GM15510 (cell line): Measurements from ENCODE around the gene TM9SF2.

Experiments
- POLR2A ChIP-seq: IDR thresholded peaks from 3 replicates; pipeline ENCODE4 v1.6.1; 2011; ENCODE audit warnings: borderline replicate concordance; ENCODE audit not compliant: insufficient read length; ENCODE audit errors: extremely low read depth

Gene TM9SF2

DNA sequence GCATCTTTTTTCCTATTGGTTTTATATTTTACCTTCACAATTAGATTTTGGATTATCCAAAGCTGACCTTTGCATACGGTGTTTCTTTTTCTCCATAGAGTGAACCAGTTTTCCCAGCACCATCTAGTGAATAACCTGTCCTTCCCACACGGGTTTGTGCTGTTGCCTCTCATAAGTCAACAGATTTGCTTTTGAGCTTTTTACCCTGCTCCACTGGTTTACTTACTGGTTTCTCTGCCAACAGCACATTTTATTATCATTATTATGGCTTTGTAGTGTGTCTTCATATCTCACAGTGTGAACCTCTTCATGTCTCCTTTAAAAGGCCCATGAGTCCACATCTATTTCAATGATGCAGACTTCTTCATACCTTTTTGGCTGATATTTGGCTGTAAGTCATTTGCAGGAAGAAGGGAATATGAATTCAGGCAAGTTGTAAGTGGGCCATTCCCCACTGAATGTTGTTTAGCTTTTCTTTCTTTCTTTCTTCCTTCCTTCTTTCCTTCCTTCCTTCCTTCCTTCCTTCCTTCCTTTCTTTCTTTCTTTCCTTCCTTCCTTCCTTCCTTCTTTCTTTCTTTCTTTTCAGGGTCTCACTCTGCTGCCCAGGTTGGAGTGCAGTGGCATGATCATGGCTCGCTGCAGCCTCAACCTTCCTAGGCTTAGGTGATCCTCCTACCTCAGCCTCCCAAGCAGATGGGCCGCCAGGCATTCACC lies 86.8 kb downstream of the TM9SF2 start:
- TF ChIP-seq POLR2A: no peak

DNA sequence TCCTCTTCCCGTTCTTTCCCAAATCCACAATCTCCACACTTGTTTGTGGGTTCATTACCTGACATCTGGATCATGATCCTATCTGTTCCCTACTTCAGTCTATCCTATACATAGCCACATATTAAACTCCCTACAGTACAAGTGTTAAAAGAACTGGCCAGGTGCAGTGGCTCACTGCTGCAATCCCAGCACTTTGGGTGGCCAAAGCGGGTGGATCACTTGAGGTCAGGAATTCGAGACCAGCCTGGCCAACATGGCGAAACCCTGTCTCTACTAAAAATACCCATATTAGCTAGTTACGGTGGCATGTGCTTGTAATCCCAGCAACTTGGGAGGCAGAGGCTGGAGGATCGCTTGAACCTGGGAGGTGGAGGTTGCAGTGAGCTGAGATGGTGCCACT lies 88.3 kb downstream of the TM9SF2 start:
- TF ChIP-seq POLR2A: no peak

DNA sequence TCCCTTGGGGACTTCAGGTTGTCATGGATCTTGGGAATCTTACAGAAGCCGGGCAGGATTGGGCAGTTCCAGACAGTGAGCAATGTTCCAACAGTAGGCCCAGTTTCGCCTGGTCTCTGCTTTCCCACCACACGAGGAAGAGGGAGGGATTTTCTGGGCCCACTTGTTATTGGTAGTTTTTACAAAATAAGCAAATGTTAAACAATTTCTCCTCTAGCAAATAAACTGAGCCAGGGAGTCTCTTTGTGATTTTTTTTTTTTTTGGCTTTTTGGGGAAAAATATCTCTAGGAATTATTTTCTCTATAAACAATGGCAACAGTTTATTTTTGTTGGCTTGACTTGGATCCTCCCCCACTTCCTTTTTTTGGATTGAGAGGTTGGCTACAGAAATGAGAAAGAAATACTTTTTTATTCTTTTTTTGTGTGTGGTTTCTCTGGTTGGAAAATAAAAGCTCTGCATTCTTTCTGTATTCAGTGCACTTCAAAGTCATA lies 89.3 kb downstream of the TM9SF2 start:
- no peak for TF ChIP-seq POLR2A

DNA sequence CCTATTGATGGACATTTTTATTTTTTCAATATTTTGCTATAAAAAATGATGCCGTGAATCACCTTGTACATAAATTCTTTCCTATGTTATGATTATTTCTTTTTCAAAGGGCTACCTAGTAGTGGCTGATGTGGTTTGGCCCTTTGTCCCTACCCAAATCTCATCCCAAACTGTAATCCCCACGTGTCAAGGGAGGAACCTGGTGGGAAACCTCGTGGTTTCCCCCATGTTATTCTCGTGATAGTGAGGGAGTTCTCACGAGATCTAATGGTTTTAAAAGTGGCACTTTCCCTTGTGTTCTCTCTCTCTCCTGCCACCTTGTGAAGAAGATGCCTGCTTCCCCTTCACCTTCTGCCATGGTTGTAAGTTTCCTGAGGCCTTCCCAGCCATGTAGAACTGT lies 94.9 kb downstream of the TM9SF2 start:
- TF ChIP-seq POLR2A: no peak

DNA sequence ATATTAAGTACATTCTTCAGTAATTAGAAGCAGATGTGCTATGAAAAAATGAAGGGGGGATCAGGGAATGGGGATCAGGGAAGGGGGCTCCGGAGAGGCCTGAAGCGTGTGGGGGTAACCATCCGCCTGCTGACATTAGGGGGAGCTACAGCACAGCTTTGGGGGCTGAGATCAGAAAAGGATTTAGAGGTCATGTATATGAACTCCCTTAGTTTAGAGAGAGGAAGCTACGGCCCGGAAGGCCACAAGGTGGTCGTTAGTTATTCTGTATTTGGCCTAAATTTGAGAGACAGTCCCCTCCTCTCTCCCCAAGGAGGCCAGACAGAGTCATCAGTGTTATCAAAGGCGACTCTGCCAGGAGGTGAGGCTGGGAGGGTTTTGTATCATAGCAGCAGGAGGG lies 99.0 kb downstream of the TM9SF2 start:
- TF ChIP-seq POLR2A: no peak

DNA sequence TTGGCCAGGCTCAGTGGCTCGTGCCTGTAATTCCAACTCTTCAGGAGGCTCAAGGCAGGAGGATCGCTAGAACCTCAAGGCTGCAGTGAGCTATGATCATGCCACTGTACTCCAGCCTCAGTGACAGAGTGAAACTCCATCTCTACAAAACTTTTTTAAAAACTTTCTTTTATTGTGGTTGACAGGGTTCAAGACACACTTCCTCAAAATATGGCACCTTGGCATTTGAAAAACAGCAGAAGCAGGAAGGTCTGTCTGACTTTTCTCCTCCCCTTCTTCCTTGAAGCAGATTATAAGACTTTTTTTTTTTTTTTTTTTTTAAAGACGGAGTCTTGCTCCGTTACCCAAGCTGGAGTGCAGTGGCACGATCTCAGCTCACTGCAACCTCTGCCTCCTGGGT lies 100.3 kb downstream of the TM9SF2 start:
- TF ChIP-seq POLR2A: no peak

DNA sequence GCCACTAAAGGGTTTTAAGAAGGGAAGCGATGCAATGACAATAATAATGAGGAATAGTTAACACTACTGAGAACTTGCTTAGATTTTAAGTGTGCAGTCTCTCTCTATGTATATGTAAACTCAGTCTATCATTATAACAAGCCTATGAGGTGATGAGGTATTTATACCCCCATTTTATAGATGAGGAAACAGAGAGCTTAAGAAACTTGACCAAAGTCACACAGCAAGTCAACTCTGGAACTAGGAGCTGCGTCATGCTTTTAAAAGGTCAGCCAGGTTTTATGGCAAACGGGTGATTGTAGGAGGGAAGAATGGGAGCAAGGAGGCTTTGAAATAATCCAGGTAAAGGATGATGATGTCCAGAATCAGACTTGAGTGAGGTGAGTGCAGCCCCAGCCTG lies 103.4 kb downstream of the TM9SF2 start:
- no peak for TF ChIP-seq POLR2A

DNA sequence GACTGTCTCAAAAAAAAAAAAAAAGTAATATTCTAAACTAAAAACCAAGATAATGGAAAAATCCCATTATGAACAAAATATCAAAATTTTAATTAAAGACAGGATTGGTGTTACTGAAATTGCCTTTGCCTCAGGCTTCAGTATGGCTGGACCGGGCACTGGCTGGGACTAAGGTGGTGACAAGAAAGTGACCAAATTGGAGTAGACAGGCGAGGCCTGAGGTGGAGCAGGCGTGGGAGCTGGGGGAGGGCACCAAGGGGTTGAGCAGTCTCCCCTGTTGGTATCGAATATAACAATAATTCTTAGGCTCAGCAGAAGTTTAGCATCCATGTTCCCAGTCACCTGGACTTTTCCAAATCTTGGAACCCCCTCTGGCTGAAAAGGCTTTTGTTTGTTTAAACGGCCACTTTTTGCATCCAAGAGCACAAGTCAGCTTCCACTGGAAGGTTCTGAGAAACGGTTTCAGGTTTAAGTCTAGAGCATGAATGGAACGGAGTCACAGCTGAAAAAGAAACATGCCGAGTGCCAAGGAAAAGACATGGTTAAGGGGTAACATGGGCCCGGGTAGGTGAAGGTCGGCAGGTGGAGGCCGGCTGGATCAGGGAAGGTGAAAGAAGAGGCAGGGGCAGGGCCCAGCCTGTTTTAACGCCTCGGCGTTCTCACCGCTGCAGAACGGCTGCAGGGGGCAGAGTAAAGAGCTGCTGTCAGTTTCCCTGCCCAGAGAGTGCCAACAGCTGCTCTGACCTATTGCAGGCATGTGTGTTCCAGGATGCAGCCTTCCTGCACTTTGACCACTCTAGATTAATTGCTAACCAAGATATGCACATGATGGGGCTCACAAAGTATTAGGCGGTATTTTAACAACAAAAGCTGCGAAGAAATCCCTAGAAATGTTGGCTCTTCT lies 104.4 kb downstream of the TM9SF2 start:
- TF ChIP-seq POLR2A: no peak

DNA sequence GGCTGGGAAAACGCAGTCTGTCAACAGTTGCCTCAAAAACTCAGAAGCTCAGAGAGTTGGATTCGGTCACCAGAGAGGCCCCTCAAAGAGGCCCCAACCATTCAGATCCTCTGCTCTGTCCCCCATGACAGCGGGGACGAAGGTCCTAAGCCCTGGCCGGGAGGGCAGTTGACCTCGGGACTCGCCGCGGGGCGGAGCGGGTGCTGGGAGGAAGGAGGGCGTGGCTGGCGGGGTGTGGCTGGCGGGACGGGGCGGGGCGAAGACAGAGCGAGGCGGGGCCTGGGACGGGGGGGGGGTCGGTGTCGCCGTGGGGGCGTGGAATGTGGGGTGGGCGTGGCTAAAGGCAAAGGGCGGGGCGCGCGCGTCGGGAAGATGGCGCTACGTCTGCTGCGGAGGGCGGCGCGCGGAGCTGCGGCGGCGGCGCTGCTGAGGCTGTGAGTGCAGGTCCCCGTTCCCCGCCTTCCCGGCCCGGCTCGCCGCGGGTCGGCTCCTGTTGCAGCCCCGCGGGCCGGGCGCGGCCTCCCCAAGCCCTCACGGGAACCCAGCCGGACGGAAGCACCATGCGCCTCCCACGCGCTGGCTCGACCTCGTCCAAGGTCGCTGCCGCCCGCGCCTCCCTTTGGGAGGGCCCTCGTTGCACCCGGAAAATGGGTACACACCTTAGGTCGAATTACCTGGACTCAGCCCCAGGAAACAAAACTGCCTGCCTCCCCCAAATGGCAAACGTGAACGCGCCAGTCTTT lies 105.2 kb downstream of the TM9SF2 start, which contains the start of gene CLYBL:
CLYBL (plus strand) TSS at position 367 of the 743 bp plus-strand sequence.
- peak; percentile 91 for TF ChIP-seq POLR2A

DNA sequence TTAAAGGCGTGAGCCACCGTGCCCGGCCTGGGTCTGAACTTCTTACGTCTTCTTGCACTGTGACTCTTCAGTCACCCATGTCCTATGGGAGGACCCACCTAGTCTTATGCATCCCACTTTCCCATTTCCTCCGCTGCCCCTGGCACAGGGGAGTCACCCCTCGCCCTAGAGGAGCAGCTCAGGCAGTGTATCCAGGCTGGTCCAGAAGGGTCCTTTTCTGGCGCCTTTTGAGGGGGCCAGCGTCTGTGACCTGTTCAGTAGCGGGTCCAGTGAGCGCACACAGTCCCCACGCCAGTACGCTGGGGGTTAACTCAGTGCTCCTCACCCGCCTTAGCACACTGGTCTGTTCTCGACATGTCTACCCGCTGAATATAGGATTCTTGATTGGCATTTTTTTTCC lies 107.1 kb downstream of the TM9SF2 start:
- no peak for TF ChIP-seq POLR2A

DNA sequence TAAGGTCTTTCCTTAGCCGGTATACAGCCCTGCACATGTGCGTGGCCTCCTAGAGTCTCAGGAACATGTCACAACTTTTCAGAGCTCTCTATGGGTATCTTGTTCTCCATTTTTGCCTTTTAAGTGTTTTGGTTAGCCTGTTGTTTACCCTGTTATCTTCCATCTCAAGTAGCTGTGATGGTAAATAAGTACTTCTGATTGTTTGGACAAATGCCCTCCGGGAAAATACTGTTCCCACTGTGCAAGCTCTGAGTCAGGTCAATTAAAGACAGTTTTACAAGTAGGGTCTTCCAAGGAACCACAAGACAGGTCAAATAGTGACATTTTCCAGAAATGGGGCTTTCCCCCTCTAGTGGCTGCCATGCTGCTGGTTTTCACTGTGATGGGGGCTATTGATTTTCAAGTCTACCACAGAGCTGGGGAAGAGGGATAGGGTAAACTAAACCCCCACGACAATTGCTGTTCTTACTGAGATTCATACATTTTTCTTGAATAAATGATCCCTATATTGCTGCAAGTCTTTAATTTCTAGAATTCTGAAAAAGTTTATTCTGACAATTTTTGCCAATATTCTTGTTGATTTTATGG lies 109.5 kb downstream of the TM9SF2 start:
- no peak for TF ChIP-seq POLR2A
